Kidney epithelial cell (primary cell): Measurements from ENCODE around the gene LCE1C. TPM values are rescaled to one million over a fixed set of nuclear protein-coding genes. Genes with fewer than 3 reads are reported as not detected.
A peak's percentile ranks its signal among the peaks of the same experiment; 100 is the strongest.

Experiments used
- DNase-seq: peaks from one replicate; pipeline ENCODE4 v3.0.0-alpha.2; 2010; ENCODE audit warnings: low read depth
- H3K27me3 ChIP-seq: 2 replicates; pipeline ENCODE4 v1.6.0; 2011; ENCODE audit warnings: low read length; ENCODE audit not compliant: control insufficient read depth, insufficient read depth
- H3K36me3 ChIP-seq: 2 replicates; pipeline ENCODE4 v1.5.1; 2011; ENCODE audit warnings: low read length; ENCODE audit not compliant: control insufficient read depth, insufficient read depth
- H3K4me3 ChIP-seq: 2 replicates; pipeline ENCODE4 v1.5.1; 2011; ENCODE audit warnings: low read depth, mild to moderate bottlenecking, control low read depth, low read length
- CTCF ChIP-seq: IDR thresholded peaks from 2 replicates; pipeline ENCODE4 v1.5.1; 2011; ENCODE audit warnings: mild to moderate bottlenecking, moderate library complexity, low read length, control low read depth, inconsistent platforms; ENCODE audit not compliant: insufficient read depth, poor library complexity, severe bottlenecking
- total RNA-seq: library from RNA; depleted of rRNA; stranded (reverse); fragments of >200 nt; gene quantifications from 2 replicates; pipeline ENCODE4 v1.2.3, GENCODE V29; 2015

LCE1C gene
- total RNA-seq, 1 donor from 2014 or later, result not detected

GRCh38 chr1:152795686-152796085 lies 10.8 kb downstream of the LCE1C start:
- no peak for TF ChIP-seq CTCF
- no peaks in the 10 kb centered on the region for H3K36me3 ChIP-seq

GRCh38 chr1:152786077-152786476 lies 20.4 kb downstream of the LCE1C start, which contains the start of gene LCE1E:
LCE1E (plus strand) TSS chr1:152786257; CDS start chr1:152787300, 1,043 bp downstream.
- Histone ChIP-seq H3K4me3 (no peak within 1 kb of the TSS), H3K36me3 (no peaks in the 10 kb centered on the region), H3K27me3 (no peaks in the 10 kb centered on the region)
- DNase-seq, result no peak
- no peak for TF ChIP-seq CTCF

More at GRCh38 chr1:152795686-152796085, 10.8 kb downstream of the LCE1C start:
- Histone ChIP-seq H3K4me3 (no peak overlapping the region), H3K27me3 (no peaks in the 10 kb centered on the region)
- no peak for DNase-seq

GRCh38 chr1:152783095-152783494 lies 23.4 kb downstream of the LCE1C start:
- DNase-seq, result no peak
- TF ChIP-seq CTCF, result no peak
- H3K27me3 ChIP-seq, result no peaks in the 10 kb centered on the region
- no peaks in the 10 kb centered on the region for H3K36me3 ChIP-seq
- no peak overlapping the region for H3K4me3 ChIP-seq

- DNase-seq, result no peak
- peak; percentile 37 for TF ChIP-seq CTCF
- Histone ChIP-seq H3K36me3 (no peaks in the 10 kb centered on the region), H3K27me3 (no peaks in the 10 kb centered on the region), H3K4me3 (no peak overlapping the region)
Observed at GRCh38 chr1:152777510-152778137, 28.8 kb downstream of the LCE1C start.

GRCh38 chr1:152776361-152776760 lies 30.1 kb downstream of the LCE1C start:
- no peak overlapping the region for H3K4me3 ChIP-seq
- no peaks in the 10 kb centered on the region for H3K27me3 ChIP-seq
- TF ChIP-seq CTCF, result no peak
- no peaks in the 10 kb centered on the region for H3K36me3 ChIP-seq
- no peak for DNase-seq

GRCh38 chr1:152774875-152775274 lies 31.6 kb downstream of the LCE1C start, which contains the start of gene LCE1F:
LCE1F (plus strand) TSS chr1:152775140; CDS start chr1:152776372, 1,232 bp downstream.
- DNase-seq, result no peak
- no peak within 1 kb of the TSS for H3K4me3 ChIP-seq

More at GRCh38 chr1:152774875-152775274, 31.6 kb downstream of the LCE1C start, which contains the start of gene LCE1F:
- TF ChIP-seq CTCF, result no peak
- Histone ChIP-seq H3K36me3 (no peaks in the 10 kb centered on the region), H3K27me3 (no peaks in the 10 kb centered on the region)
